HPDE6-E6E7 (cell line): ENCODE results near the gene ZBTB24.
"Not testable (repeated sequence)": the region's sequence is repeated elsewhere in the genome, so short reads cannot be mapped to it uniquely, and the experiment has no call there.

ENCODE experiments used
- DNase-seq: peaks from one replicate; pipeline ENCODE4 v3.0.0; 2011; ENCODE audit warnings: missing footprints; ENCODE audit errors: extremely low spot score

ZBTB24 gene

DNA sequence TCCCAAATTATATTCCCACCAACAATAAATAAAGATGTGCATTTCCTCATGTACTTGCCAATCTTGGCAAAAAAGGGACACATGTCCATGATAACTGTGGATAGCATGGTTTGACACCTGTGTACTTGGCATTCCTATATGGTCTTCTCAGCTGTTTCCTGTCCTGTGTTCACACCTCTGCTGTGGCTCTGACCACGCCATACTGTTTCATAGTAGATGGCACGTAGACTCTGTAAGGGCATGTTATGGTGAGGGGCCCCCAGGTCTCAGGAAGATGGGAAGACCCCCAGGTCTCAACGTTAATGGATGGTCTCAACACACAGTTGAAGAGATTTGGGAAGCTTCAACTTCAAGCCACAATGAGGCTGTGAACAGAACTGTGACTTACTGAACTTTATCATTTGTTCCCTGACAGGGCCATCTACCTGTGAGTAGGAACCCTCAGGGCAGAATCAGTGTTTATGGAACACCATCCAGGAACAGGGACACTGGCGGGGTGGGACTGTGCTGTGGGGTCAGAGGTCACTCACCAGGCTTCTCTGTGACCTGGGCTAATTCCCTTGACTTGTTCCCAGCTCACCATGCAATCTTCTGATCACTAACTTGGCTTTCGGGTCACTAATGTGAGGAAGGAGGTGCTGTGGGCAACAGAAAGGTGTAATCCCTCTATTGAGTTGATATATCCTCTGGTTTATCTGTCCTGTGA, 11.8 kb downstream of the ZBTB24 start:
- DNase-seq: no peak

DNA sequence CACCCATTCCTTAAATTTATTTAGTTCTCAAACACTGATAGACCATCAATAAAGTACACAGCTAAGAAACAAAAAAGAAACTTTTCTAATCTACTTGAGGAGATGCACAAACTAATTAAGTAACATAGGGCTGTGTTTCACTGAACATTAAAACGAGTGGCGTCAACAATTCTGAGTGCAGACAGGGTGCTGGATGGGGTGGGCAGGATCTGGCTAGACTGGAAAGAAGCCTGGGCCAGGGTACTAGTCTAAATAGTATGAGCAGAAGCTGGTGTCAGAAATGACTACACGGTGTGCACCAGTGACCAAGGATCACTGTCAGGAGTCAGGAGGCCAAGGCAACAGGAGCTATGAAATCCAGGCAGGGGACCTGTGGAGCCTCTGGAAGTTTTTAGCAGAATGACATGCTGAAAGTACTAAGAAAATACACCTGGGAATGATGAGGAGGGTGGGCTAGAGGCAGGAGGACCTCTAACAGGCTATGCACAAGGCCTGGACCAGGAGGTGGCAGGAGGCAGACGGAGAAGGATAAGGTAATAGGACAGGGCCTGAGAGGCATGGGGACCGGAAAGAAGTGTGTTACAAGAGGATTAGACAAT, 13.3 kb downstream of the ZBTB24 start:
- no peak for DNase-seq

DNA sequence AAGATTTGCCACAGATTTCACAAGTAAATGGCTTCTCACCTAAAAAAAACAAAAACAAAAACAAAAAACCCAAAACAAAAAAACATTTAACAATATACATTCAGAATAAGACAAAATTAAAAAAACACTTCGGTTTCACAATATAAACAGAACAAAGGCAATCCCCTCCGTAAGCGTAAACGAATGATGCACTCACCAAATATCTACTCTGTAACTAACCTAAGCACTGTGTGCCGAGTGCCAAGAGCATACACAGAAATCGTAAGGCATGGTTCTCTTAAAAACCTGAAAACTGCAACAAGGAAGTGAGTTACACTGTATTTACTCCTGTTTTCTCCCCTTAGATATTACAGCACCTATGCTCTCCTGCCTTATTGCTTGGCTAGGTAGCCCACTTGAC, 15.3 kb downstream of the ZBTB24 start:
- no peak for DNase-seq

DNA sequence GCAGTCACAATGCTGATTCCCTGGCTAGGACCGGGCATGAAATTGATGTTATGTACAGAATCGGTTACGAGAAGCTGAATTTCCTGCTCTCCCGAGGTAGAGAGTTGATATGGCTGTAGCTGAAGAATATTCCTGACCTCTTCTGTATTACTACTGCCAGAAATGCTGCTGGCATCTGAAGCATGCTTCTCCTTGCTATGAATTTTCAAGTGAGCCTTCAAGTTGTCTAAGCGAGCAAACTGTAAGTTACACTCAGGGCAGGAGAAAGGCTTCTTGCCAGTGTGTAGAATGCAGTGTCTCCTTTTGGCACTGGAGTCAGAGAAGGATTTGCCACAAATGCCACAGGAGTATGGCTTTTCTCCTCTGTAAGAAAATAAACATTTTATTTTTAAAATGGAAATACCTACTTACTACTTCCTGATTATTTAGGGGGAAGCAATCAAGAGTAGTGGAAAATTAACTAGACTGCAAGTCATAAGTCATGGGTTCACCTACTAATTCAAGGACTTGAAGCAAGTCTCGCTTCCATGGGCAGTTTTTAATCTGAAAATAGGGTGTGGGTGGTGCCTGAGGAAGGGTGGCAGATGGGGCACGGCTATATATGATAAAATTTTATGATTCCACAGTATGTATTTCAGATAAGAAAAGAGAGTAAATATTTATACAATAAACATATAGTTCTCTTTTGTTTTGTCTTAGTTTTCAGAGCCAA, 16.7 kb downstream of the ZBTB24 start:
- no peak for DNase-seq

DNA sequence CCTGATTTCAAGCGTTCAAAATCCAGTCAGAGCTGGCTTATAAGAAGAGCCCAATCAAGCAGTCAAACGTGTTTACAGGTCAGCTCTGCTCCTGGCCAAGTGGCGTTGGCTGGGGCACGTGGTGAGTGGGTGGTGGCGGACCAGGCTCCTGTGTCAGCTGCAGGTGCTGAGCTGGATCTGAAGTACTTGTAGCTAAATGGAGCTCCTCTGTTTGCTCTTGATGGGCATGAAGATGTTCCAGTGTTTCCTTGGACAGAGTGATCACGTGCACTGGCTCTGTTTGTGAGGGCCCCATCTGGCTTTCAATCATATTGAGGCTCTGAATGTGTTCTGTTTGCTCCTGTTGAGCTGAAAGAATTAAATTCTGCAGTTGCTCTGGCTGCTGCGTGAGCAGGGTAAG, 17.2 kb downstream of the ZBTB24 start:
- DNase-seq: no peak

DNA sequence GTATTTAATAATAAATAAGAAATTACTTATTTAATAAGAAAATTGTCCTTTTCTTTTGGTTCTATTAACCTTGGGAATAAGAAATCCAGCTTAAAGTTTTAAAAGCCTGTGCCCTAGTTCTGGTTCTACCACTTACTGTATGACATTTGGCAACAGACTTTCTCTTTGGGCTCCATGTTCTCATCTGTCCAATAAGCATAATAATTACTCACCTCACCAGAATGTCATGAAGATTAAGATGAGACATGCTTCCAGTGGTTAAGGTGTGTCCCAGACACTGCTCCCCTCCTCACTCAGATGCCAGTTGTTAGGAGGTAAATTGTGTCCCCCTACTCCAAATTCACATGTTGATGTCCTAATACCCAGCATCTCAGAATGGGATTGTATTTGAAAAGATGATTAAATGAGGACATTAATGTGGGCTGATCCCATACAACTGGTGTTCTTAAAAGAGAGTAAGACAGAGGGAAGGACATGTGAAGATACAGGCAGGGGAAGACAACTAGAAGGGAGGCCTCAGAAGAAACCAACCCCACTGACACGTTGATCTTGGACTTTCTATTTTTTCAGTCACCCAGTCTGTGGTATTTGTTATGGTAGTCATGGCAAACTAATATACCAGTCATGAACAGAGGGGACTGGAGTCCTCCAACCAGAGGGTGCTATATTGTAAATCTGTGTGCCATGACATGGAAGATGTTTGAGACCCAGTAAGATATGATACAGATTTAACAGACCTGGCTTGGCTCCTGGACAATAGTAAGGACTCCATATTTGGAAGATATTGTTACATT, 21.1 kb downstream of the ZBTB24 start:
- no peak for DNase-seq

DNA sequence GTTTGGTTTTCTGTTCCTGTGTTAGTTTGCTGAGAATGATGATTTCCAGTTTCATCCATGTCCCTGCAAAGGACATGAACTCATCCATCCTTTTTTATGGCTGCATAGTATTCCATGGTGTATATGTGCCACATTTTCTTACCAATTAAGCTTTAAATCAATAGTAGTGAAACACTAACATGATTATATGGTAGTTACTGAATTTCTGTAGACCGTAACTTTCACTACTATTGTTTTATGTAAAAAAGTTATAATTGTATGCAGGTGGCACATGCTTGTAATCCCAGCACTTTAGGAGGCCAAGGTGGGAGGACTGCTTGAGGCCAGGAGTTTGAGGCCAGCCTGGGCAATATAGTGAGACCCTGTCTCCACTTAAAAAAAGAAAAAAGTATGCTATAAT, 21.8 kb downstream of the ZBTB24 start:
- DNase-seq: not testable (repeated sequence)

DNA sequence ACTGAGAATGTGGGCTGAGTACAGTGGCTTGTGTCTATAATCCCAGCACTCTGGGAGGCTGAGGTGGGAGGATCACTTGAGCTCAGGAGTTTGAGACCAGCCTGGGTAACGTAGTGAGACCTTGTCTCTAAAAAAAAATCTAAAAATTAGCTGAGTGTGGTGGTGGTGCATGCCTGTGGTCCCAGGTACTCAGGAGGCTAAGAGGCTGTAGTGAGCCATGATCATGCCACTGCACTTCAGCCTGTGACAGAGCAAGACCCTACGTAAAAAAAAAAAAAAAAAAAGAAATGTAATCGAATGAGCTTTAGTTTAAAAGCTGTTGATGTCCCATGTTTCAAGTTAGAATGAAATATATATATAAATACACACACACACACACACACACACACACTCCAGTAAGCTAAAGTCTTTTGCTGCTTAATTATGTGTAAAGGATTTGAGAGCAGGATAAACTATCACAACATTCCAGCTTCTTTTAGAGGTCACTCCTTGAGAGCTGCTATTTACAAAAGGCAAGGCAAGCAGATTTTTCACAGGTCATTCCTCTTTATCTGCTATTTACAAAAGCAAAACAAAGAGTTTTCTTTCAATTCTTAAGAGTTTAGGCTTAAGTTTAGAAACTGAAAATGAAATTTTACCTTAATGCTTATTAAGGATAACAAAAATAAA, 22.7 kb downstream of the ZBTB24 start:
- no peak for DNase-seq

DNA sequence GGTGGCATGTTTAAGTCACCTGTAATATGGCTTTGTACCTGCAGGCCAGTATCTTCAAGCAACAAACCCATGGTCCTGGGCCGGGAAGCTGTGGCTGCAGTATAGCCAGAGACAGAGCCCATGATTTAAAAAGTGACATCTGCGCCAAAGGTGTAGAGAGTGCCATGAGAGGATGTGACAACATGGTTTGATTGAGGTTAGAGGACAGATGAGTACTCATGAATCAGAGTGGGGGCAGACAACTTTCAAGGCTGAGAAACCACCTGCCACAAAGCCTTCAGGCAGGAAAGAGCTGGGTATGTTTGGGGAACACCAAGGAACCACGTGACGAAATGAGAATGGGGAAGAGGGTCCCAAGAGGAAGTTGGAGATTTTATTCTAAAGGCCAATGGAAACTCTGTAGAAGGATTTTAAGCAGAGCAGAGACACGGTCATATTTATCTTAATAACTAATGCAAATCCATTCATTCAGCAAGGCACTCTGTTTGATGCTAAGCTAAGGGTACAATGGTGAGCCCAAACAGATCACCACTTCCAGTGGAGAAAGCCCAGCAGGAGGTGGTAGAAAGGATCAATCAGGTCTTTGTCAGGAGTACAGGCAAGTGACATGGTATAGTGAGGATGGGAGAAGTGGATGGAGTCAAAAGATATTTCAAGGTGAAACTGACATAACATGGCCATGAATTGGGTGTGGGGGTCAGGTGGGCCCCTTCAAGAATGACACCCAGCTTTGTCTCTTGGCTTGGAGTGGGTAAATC, 24.1 kb downstream of the ZBTB24 start:
- DNase-seq: no peak

DNA sequence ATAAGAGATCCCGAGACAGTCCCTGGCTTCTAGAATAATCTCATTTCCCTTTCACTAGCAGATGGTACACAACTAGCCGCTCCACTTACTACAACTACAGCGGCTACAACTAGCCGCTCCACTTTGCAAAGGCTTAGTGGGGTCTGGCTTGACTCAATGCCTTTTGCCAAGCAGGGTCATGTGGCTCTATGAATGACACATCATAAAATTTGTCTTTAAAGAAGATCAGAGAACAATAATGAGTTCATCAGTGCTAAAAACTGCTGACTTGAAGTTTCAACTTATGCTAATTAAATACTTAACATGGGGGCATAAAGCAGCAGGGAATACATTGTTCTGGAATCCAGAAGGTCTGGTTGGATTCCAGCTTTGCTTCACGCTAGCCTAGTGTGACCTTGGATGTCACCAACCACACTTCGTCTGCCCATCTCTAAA, 25.4 kb downstream of the ZBTB24 start:
- no peak for DNase-seq

DNA sequence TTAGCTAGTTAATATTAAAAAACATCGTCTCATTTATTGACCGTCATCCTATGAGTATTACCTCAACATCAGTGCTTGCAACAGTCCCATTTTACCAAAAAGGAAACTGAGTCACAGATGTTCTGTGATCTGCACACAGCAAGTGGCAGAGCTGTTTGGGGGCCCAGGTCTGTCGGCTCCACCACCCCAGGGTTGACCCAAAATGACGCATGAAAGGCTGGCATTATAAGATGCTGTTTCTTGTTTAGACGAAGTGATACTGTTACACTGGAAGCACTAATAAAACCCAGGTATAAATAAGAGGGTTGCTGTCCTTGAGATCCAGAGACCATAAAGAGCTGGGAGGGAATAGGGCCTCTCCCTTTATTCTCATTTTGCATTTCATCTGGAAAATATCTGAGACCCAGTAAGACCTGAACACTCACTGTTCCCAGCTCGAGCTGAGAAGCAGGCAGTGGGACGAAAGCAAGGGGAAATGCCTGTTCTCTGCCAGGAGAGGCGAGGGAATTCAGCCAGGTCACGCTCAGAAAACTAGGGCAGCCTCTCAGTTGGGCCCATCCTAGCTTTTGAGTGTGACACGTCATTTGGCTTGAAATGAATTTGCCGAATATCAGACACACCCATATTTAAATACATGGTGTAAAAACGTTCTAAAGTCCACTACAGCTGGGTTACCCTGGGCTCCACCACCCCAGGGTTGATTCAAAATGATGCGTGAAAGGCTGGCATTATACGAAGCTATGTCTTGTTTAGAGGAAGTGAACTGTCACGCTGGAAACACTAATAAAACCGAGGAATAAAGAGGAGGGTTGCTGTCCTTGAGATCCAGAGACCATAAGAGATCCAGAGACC, 26.1 kb downstream of the ZBTB24 start:
- no peak for DNase-seq

DNA sequence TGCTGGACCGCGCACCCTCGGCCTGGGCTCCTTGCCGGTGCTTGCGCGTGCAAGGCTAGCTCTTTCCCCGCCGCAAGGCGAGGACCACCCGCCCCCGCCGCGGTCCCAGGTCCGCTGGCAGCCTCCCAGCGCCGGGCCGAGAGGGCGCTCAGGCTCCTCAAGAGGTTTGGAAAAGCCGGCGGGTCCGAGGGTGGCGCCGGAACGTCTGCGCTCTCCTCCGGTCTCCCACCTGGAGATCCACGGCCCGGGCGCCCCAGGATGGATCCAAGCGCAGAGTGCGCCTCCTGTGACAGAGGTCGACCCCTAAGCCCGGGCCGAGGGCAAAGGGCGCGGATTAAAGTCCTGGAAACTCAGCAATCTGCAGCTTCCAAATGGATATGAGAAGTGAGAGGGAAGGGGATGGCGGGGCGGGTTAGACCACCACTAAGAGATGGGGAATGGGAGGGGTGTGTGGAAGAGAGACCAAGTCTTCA, 26.9 kb downstream of the ZBTB24 start:
- DNase-seq: no peak

DNA sequence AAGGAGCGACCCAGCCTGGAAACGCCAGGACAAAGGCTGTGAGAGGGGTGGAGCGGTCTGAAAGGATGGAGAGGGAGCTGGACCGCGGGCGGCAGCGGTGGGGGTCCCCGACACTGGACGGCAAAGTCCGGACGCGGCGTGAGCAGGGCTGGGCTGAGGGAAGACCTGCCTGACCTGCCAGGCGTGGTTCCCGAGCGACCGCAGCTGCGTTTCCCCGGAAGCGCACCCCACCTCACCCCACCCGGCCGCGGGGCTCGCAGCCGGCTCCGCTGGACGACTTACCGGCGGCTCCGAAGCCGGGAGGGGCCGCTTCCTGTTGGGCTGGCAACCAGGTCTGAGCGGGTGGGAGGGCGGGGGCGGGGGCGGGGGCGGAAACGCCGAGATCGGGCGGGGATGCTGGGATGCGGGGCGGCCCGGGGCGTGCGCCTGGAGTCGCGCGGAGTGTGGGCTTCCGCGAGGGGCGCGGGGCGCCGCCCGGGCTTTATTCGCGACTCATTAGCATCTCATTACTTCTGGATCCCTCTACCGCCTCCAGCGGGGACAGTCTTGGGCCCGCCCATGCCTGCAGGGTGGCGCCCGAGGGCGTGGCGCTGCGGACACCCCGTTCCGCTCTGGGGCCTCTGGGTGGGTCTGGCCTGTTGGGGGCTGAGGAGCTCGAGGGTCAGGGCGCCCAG, 27.4 kb downstream of the ZBTB24 start, which contains the start of gene MICAL1:
TSS of gene MICAL1 (minus strand) at position 336 of the 674 bp plus-strand sequence. CDS start 1,576 bp downstream, outside the sequence.
- DNase-seq: peak; percentile 44

DNA sequence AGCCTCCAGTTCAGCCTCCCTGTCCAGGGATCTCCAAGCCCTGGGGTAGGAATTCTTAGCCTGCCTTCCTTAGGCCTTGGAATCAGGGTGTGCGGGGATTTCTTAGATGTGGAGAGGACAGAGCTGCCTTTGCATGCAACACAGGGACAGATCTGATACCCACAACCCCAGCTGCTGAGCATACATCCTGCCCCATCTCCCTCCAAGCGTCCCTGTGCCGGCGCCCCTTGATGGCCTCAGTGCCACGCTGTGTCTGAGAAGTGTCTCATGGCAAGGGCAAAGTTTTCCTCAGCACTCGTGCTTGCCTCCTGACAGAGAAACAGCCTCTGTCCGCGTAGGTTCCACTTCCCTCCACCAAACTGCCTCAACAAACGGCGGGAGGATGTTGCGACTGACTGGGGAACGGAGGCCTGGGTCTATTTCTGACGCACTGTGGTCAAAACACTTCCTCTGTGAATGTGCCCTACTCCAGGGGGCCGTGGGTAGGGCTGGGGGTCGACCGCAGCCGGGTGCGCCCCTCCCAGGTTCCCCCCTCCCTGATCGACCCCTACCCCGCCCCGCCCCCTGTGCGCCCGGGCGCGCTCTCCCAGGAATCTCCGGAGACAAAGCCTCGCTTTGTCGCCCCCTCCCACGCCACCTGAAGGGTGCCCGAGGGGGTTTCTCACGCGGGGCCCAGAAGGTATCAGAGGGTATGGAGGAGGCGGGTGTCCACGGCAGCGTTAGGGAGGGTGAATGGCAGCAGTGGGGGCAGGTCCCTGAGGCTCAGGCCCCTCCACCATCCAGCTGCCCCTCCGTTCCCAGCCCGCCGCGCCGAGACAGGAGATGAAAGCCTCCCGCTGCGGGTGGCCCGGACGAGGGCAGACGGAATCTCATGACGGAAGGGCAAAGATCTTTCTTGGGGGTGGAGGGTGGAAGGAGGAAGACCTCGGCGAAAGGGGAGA, 28.3 kb downstream of the ZBTB24 start:
- DNase-seq: no peak

DNA sequence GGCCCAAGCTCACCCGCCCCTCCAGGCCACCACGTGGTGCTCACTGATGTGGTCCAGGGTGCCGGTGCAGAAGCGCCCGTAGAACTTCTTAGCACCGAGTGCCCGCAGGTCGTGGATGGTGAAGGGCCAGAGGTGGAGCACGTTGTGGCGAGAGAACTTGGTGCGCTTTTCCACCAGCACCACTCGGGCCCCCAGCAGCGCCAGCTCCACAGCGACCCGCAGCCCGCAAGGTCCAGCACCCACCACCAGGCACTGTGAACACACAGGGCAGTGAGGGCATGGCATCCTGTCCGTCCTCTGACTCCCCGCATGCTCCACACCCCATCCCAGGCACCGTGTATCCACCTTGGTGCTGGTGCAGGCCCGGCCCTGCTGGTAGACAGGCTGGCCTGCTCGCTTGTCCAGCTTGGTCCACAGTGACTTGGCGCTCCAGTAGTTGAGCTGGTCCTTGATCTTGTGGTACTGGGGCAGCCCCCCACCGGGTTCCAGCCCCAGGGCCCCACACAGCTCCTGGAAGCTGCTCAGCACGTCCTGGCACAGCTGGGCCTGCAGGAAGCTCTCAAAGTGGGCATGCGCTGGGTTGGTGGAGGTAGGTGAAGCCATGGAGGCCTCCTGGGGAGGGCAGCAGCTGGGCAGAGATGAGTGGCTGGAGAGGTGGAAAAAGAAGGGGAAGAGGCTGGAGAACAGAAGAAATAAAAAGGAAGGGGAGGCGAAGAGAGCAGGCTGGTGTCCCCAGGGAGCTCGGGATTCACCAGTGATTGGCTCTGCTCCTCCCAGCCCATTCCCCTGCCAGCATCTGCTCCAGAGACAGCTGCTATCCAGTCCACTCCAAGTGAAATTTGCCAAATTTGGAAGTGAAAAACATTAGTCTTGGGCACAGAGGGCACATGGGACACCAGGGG, 29.2 kb downstream of the ZBTB24 start:
- no peak for DNase-seq

DNA sequence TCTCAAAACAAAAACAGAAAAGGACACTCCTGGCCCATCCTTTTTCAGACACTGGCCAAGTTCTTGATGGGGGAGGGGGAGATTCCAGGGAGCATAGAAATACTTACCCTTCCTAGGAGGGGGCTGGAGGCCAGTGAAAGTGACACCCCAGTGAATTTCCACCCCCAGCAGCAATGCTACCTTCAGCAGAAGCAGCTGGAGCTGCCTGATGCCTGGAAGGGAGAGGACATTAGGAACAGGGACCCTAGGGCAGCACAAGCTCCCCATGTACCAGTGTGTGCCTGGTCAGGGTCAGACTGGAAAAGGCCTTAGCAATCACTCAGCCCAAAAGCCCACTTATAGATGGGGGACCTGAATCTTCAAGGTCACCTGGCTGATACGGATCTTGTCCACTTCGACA, 29.9 kb downstream of the ZBTB24 start:
- DNase-seq: no peak

DNA sequence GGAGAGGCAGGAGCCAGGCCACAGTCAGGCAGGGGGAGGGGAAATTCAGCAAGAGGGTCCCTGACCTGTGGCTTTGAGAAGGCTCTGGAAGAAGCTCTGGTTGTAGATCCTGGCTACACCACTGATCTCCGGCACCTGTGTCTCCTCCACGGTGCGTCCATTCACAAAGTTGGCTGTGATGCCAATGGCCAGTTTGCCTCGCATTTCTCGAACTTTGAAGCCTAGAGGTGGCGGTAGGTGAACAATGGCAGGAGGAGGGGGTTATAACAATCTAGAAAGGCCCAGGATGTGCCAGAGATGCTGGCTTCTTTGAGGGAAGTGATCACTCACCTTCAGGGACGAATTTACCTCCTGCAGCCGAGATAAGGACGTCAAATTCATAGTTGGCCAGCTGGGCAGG, 30.8 kb downstream of the ZBTB24 start:
- no peak for DNase-seq
